Measurements from ENCODE around the gene CNTN1.
A peak's percentile ranks its signal among the peaks of the same experiment; 100 is the strongest.

CNTN1 gene

GRCh38 chr12:40903040-40903439 lies 210.8 kb downstream of the CNTN1 start:
- TF ChIP-seq, protein P1, sequence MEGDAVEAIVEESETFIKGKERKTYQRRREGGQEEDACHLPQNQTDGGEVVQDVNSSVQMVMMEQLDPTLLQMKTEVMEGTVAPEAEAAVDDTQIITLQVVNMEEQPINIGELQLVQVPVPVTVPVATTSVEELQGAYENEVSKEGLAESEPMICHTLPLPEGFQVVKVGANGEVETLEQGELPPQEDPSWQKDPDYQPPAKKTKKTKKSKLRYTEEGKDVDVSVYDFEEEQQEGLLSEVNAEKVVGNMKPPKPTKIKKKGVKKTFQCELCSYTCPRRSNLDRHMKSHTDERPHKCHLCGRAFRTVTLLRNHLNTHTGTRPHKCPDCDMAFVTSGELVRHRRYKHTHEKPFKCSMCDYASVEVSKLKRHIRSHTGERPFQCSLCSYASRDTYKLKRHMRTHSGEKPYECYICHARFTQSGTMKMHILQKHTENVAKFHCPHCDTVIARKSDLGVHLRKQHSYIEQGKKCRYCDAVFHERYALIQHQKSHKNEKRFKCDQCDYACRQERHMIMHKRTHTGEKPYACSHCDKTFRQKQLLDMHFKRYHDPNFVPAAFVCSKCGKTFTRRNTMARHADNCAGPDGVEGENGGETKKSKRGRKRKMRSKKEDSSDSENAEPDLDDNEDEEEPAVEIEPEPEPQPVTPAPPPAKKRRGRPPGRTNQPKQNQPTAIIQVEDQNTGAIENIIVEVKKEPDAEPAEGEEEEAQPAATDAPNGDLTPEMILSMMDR (conservative IDR thresholded peaks at IDR 0.05; ENCODE audit: low read depth, low read length): no peak
- H3K4me3 ChIP-seq (ENCODE audit: low read depth, low read length): no peak overlapping the region
- no peak for DNase-seq (ENCODE audit: low read depth)

DNA sequence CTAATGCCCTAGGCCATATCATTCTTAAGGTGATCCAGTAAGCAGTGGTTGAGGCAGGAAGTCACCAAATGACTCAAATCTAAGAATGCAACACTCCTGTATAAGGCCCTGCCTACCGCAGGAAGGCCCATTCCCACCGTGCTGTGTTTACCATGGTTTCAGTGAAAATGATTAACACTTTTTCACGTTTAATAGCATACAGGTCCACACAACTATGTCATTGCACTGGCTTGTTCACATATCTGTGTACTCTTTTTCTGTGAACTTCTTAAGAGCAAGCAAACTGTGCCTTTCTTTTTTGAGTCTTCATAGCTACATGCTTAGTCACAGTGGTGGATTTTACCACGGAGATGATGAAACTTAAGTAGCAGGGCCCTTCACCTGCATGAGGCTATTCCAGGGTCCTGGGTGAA lies 214.9 kb downstream of the CNTN1 start:
- peak; percentile 51 for DNase-seq (ENCODE audit: low read depth)
- TF ChIP-seq, protein P1 (conservative IDR thresholded peaks at IDR 0.05; ENCODE audit: low read depth, low read length): no peak
- H3K4me3 ChIP-seq (ENCODE audit: low read depth, low read length): no peak overlapping the region

DNA sequence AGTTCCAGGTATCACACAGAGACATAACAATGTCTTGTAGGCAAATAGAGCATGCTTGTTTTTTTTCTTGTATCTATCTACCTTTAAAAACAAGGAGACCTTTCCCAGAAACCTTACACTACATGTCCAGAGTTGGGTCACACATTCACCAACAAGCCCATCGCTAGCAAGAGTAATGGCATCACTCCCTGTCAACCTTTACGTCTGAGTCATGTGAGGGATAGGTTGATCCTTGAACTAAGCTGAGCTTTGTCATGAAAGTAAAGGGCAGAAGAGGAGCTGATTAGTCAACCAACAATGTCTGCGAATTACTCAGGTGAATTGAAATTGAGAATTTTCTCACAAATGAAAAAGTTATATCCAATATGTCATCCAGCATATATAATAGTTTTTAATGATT lies 219.4 kb downstream of the CNTN1 start:
- TF ChIP-seq, protein P1 (conservative IDR thresholded peaks at IDR 0.05; ENCODE audit: low read depth, low read length): no peak
- H3K4me3 ChIP-seq (ENCODE audit: low read depth, low read length): no peak overlapping the region
- DNase-seq (ENCODE audit: low read depth): no peak

GRCh38 chr12:40915172-40915571 lies 222.9 kb downstream of the CNTN1 start:
- H3K4me3 ChIP-seq (ENCODE audit: low read depth, low read length): no peak overlapping the region
- TF ChIP-seq, protein P1 (conservative IDR thresholded peaks at IDR 0.05; ENCODE audit: low read depth, low read length): no peak
- DNase-seq (ENCODE audit: low read depth): no peak

GRCh38 chr12:40917561-40917960 lies 225.3 kb downstream of the CNTN1 start:
- no peak for DNase-seq (ENCODE audit: low read depth)

GRCh38 chr12:40921563-40922163 lies 229.4 kb downstream of the CNTN1 start:
- peak; percentile 54 for DNase-seq (ENCODE audit: low read depth)
- H3K4me3 ChIP-seq (ENCODE audit: low read depth, low read length): no peak overlapping the region
- TF ChIP-seq, protein P1 (conservative IDR thresholded peaks at IDR 0.05; ENCODE audit: low read depth, low read length): peak; percentile 56

More at GRCh38 chr12:40917561-40917960, 225.3 kb downstream of the CNTN1 start:
- no peak overlapping the region for H3K4me3 ChIP-seq (ENCODE audit: low read depth, low read length)
- TF ChIP-seq, protein P1 (conservative IDR thresholded peaks at IDR 0.05; ENCODE audit: low read depth, low read length): no peak

DNA sequence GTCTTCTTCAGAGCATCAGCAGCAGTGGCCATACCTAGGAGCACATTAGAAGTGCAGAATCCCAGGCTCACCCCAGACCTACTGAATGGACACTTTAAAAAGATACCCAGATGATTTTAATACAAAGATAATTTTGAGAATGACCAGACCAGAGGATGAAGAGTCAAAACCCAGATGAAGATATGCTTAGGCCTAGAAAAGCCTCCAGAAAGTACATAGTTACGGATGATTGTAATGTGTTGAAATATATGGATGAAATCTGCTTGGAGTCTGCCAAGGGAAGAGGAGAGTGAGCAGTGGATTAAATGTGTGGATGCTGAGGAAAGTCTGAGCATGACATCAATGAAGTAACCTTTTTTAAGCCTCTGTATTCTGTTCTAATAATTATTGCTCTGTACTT lies 245.7 kb downstream of the CNTN1 start:
- TF ChIP-seq, protein P1 (conservative IDR thresholded peaks at IDR 0.05; ENCODE audit: low read depth, low read length): no peak
- no peak for DNase-seq (ENCODE audit: low read depth)

More for the DNA sequence above, 245.7 kb downstream of the CNTN1 start:
- no peak overlapping the region for H3K4me3 ChIP-seq (ENCODE audit: low read depth, low read length)
